ENCODE measurements around the gene SNED1.

- no peak for TF ChIP-seq POLR2A (IDR thresholded peaks at IDR 0.05)
- no peak for TF ChIP-seq EP300 (IDR thresholded peaks at IDR 0.05)
- TF ChIP-seq, protein P1, sequence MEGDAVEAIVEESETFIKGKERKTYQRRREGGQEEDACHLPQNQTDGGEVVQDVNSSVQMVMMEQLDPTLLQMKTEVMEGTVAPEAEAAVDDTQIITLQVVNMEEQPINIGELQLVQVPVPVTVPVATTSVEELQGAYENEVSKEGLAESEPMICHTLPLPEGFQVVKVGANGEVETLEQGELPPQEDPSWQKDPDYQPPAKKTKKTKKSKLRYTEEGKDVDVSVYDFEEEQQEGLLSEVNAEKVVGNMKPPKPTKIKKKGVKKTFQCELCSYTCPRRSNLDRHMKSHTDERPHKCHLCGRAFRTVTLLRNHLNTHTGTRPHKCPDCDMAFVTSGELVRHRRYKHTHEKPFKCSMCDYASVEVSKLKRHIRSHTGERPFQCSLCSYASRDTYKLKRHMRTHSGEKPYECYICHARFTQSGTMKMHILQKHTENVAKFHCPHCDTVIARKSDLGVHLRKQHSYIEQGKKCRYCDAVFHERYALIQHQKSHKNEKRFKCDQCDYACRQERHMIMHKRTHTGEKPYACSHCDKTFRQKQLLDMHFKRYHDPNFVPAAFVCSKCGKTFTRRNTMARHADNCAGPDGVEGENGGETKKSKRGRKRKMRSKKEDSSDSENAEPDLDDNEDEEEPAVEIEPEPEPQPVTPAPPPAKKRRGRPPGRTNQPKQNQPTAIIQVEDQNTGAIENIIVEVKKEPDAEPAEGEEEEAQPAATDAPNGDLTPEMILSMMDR (IDR thresholded peaks at IDR 0.05): no peak
Observed at GRCh38 chr2:241084856-241085444, 86.5 kb downstream of the SNED1 start.
